NCI-H146 (cell line): ENCODE measurements around the gene MCUR1.
"Not testable (repeated sequence)": the region's sequence is repeated elsewhere in the genome, so short reads cannot be mapped to it uniquely, and the experiment has no call there.

ENCODE experiments used
- DNase-seq: peaks from one replicate; lab custom pipeline; 2025; lab: John Stamatoyannopoulos, UW

Gene MCUR1

GRCh38 chr6:13814176-13814937 lies at the start of gene MCUR1:
TSS of gene MCUR1 (minus strand) at chr6:13814557. CDS start at chr6:13814429, 128 bp downstream.
- DNase-seq = peak; percentile 89

- peak; percentile 61 for DNase-seq
Measured at GRCh38 chr6:13863699-13864155, 49.4 kb upstream of the MCUR1 start.

- DNase-seq = not testable (repeated sequence)
Measured at GRCh38 chr6:13860556-13861185, 46.3 kb upstream of the MCUR1 start.

GRCh38 chr6:13859871-13860555 lies 45.7 kb upstream of the MCUR1 start:
- no peak for DNase-seq

- no peak for DNase-seq
Measured at GRCh38 chr6:13854716-13855250, 40.4 kb upstream of the MCUR1 start.

GRCh38 chr6:13853871-13854270 lies 39.5 kb upstream of the MCUR1 start:
- no peak for DNase-seq

GRCh38 chr6:13851803-13852202 lies 37.4 kb upstream of the MCUR1 start:
- DNase-seq = no peak

GRCh38 chr6:13851330-13851729 lies 37.0 kb upstream of the MCUR1 start:
- DNase-seq = no peak

- DNase-seq = not testable (repeated sequence)
Measured at GRCh38 chr6:13850690-13851089, 36.3 kb upstream of the MCUR1 start.

GRCh38 chr6:13848522-13849150 lies 34.3 kb upstream of the MCUR1 start:
- DNase-seq = peak; percentile 30

GRCh38 chr6:13847326-13848050 lies 33.1 kb upstream of the MCUR1 start:
- no peak for DNase-seq

- peak; percentile 7 for DNase-seq
Measured at GRCh38 chr6:13846841-13847240, 32.5 kb upstream of the MCUR1 start.

GRCh38 chr6:13841936-13842335 lies 27.6 kb upstream of the MCUR1 start:
- DNase-seq = no peak

- DNase-seq = no peak
Measured at GRCh38 chr6:13838616-13839015, 24.3 kb upstream of the MCUR1 start.

GRCh38 chr6:13836170-13836569 lies 21.8 kb upstream of the MCUR1 start:
- DNase-seq = no peak

- no peak for DNase-seq
Measured at GRCh38 chr6:13834790-13835189, 20.4 kb upstream of the MCUR1 start.

- not testable (repeated sequence) for DNase-seq
Measured at GRCh38 chr6:13834018-13834417, 19.7 kb upstream of the MCUR1 start.

- no peak for DNase-seq
Measured at GRCh38 chr6:13832778-13833177, 18.4 kb upstream of the MCUR1 start.

- no peak for DNase-seq
Measured at GRCh38 chr6:13831615-13832014, 17.3 kb upstream of the MCUR1 start.

- no peak for DNase-seq
Measured at GRCh38 chr6:13830803-13831202, 16.4 kb upstream of the MCUR1 start.

- DNase-seq = not testable (repeated sequence)
Measured at GRCh38 chr6:13829419-13829818, 15.1 kb upstream of the MCUR1 start.
